Hepatocyte (in vitro differentiated cells): ENCODE results near the gene SMIM38.

ENCODE experiments used
- EZH2phosphoT487 ChIP-seq: fragments of 200-600 bp; sonication (generic); IDR thresholded peaks from one replicate; pipeline ENCODE4 v1.6.1; 2018; ENCODE audit warnings: antibody characterized with exemption, mild to moderate bottlenecking, low read depth, moderate library complexity; ENCODE audit not compliant: unreplicated experiment, severe bottlenecking
- TF ChIP-seq, protein P1 (sequence below): fragments of 200-600 bp; sonication (generic); IDR thresholded peaks from 2 replicates; pipeline ENCODE4 v1.5.1; 2016; ENCODE audit warnings: antibody characterized with exemption, mild to moderate bottlenecking; ENCODE audit not compliant: poor library complexity

DNA sequence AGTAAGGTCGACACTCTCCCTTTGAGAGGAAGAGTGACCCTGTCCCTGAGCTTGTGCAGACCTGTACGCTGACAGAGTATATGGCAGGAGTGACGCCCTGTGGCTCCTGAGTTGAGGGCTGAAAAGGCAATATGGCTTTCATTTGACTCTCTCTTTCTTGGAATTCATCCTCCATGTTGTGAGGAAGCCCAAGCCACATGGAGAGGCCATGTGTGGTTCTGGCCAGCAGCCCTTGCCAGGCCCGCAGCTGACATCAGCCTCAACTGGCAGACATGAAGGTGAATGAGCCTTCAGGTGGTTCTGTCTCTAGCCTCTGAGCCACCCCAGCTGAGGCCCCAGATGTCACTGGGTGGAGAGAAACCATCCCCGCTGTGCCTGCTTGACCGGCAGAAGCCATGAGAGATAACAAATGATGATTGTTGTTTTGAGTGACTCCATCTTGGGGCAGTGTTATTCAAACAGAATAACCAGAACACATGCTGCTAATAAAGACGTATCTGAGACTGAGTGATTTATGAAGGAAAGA, 31.9 kb downstream of the SMIM38 start:
- TF ChIP-seq, protein P1, sequence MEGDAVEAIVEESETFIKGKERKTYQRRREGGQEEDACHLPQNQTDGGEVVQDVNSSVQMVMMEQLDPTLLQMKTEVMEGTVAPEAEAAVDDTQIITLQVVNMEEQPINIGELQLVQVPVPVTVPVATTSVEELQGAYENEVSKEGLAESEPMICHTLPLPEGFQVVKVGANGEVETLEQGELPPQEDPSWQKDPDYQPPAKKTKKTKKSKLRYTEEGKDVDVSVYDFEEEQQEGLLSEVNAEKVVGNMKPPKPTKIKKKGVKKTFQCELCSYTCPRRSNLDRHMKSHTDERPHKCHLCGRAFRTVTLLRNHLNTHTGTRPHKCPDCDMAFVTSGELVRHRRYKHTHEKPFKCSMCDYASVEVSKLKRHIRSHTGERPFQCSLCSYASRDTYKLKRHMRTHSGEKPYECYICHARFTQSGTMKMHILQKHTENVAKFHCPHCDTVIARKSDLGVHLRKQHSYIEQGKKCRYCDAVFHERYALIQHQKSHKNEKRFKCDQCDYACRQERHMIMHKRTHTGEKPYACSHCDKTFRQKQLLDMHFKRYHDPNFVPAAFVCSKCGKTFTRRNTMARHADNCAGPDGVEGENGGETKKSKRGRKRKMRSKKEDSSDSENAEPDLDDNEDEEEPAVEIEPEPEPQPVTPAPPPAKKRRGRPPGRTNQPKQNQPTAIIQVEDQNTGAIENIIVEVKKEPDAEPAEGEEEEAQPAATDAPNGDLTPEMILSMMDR = no peak
- TF ChIP-seq EZH2phosphoT487 = no peak
